Measurements from ENCODE around the gene ADH1B.
"Not testable (repeated sequence)": the region's sequence is repeated elsewhere in the genome, so short reads cannot be mapped to it uniquely, and the experiment has no call there.

ADH1B gene

GRCh38 chr4:99321241-99322191, at the start of gene ADH1B:
Gene ADH1B, minus strand, starts transcription at chr4:99321401. Its CDS starts 70 bp downstream, at chr4:99321331.
- TF ChIP-seq, protein P1, sequence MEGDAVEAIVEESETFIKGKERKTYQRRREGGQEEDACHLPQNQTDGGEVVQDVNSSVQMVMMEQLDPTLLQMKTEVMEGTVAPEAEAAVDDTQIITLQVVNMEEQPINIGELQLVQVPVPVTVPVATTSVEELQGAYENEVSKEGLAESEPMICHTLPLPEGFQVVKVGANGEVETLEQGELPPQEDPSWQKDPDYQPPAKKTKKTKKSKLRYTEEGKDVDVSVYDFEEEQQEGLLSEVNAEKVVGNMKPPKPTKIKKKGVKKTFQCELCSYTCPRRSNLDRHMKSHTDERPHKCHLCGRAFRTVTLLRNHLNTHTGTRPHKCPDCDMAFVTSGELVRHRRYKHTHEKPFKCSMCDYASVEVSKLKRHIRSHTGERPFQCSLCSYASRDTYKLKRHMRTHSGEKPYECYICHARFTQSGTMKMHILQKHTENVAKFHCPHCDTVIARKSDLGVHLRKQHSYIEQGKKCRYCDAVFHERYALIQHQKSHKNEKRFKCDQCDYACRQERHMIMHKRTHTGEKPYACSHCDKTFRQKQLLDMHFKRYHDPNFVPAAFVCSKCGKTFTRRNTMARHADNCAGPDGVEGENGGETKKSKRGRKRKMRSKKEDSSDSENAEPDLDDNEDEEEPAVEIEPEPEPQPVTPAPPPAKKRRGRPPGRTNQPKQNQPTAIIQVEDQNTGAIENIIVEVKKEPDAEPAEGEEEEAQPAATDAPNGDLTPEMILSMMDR (IDR thresholded peaks at IDR 0.05), result no peak
- H3K4me3 ChIP-seq, result peak within 1 kb of the TSS; percentile 69
- peak within 1 kb of the TSS; percentile 67 to 92 for H3K27ac ChIP-seq

DNA sequence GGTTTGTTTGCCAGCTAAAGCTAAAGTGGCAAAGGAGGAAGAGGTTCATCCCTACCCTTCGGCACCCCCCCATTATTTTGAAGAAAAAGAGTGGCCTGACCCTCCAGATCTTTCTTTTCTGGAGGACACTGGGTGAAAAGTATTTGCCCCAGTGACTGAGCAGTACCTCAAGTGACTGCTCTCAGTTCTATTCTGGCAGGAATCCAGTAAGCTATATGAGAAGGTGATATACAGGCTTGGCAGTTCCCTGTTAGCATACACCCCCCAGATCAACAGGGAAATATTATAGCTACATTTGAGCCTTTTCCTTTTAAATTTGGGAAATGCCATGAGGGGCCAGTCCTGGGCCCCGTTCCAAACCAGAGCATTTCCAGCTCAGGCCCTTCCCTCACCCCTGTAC, 46.6 kb upstream of the ADH1B start:
- not testable (repeated sequence) for H3K4me3 ChIP-seq; H3K27ac ChIP-seq; DNase-seq (ENCODE audit: low spot score)

More at GRCh38 chr4:99321241-99322191, at the start of gene ADH1B:
- no peak for DNase-seq (ENCODE audit: low spot score)

DNA sequence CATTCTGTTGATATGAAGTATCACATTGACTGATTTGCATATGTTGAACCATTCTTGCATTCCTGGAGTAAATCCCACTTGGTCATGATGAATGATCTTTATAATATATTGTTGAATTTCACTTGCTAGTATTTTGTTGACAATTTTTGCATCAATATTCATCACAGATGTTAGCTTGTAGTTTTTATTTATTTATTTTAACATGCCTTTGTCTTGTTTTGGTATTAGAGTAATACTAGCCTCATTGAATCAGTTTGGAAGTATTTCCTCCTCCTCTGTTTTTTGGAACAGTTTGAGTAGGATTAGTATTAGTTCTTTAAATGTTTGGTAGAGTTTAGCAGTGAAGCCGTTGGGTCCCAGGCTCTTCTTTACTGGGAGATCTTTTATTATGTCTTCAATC, 45.3 kb upstream of the ADH1B start:
- TF ChIP-seq, protein P1 (IDR thresholded peaks at IDR 0.05), result no peak
- H3K27ac ChIP-seq, result no peak overlapping the region
- DNase-seq (ENCODE audit: low spot score), result no peak
- H3K4me3 ChIP-seq, result no peak overlapping the region

DNA sequence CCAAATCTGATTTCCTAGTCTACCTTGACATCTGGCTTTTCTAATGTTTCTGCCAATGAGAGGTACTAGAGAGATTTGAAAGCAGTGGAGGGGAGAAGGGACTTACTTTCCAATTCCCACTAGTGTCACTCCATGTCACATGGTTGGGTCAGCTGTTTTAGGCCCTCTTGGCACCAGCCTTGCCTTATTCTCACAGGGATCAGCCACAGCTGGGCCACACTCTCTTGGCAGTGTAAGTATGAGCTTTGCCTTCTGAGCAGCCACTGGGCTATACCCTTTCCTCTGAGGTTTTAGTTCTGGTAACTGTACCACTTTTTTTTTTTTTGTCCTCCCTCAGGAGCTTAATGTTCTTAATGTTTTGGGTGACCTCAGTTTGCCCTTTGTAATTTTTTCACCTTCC, 41.6 kb upstream of the ADH1B start:
- no peak for DNase-seq (ENCODE audit: low spot score)
- no peak overlapping the region for H3K4me3 ChIP-seq
- peak overlapping the region; percentile 28 to 29 for H3K27ac ChIP-seq

DNA sequence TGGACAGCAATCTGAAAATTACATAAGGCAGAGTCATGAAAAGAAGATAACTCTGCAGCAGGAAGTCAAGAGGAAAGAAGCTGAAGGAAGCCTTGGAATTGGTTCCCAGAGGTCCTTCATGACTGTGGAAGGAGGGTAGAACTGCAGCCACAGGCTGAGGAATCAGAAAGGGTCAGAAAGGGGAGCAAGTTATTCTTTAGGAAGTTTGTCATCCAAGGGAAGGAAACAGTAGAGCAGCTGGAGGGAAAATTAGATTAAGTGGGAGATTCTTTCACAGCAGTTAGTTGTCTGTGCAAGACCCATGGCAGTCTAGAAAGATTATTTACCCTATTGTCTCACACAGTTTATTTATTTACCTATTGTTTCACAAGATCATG, 40.7 kb upstream of the ADH1B start:
- TF ChIP-seq, protein P1 (IDR thresholded peaks at IDR 0.05), result no peak
- no peak for DNase-seq (ENCODE audit: low spot score)
- Histone ChIP-seq H3K4me3 (no peak overlapping the region), H3K27ac (peak overlapping the region in 1 of 2 donors; percentile 28)

More for the DNA sequence above, 41.6 kb upstream of the ADH1B start:
- TF ChIP-seq, protein P1 (IDR thresholded peaks at IDR 0.05), result no peak

DNA sequence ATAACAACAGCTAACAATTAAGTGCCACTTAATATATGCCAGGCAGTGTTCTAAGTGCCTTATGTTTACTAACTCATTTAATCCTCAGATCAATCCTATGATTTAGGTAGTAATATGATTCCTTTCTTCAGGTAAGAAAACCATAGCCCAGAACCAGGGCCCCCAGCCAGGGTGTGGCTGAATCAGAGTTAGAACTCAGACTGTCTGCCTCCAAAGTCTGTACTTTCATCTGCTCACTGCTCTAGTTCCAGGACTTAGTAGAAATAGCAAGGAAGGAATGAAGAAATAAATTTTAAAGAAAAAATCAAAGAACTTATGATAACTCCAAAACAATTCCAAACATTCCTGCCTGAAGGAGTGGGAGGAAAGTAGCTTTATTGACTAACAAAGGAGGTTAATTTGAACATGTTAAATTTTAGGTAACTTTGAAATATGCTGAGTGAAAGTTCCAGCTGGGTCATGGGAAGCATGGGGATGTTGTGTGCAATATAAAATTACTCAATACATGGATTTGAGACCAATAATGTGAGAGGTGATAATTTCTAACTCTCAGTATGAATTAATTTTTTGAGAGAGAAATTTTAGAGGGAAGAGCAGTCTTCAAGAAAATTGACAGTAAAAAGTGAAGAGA, 40.2 kb upstream of the ADH1B start:
- no peak for DNase-seq (ENCODE audit: low spot score)
- peak overlapping the region; percentile 19 to 28 for H3K27ac ChIP-seq

More for the DNA sequence above, 40.2 kb upstream of the ADH1B start:
- TF ChIP-seq, protein P1 (IDR thresholded peaks at IDR 0.05), result no peak
- H3K4me3 ChIP-seq, result no peak overlapping the region
